AG10803 (cell line): Measurements from ENCODE around the gene GPR68.

ENCODE experiments used
- DNase-seq: peaks from one replicate; pipeline ENCODE4 v3.0.0; 2010; ENCODE audit warnings: low read depth
- H3K4me3 ChIP-seq: 2 replicates; pipeline ENCODE4 v1.5.1; 2011; ENCODE audit warnings: mild to moderate bottlenecking, low read length, control low read depth
- TF ChIP-seq, protein P1 (sequence below): conservative IDR thresholded peaks from 2 replicates; pipeline ENCODE4 v1.5.1; 2011; ENCODE audit warnings: mild to moderate bottlenecking, low read length, control low read depth, inconsistent platforms

The GPR68 gene, protein sequence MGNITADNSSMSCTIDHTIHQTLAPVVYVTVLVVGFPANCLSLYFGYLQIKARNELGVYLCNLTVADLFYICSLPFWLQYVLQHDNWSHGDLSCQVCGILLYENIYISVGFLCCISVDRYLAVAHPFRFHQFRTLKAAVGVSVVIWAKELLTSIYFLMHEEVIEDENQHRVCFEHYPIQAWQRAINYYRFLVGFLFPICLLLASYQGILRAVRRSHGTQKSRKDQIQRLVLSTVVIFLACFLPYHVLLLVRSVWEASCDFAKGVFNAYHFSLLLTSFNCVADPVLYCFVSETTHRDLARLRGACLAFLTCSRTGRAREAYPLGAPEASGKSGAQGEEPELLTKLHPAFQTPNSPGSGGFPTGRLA

DNA sequence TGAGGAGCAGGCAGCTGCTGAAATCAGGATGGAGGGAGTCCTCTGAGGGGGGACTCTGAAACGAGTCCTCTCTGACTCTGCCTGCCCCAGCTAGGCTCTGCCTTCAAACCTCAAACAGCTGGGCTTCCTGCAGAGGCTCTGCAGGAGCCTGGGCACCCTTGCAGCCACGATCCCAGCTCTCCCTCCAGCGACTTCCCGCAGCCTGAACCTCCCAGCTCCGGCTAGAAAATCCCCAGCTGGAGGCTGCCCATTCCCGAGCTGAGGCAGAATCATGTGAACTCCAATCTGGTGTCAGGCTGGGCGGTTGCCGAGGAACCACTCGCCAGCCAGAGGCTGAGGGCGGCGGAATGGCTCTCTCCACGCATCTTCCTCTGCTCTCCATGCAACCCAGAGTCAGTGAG is at the start of gene GPR68:
TSS of gene GPR68 (minus strand) at position 204 of the 401 bp plus-strand sequence. CDS start 9,654 bp downstream, outside the sequence.
- DNase-seq, result peak; percentile 84
- H3K4me3 ChIP-seq, result peak within 1 kb of the TSS; percentile 46
- TF ChIP-seq, protein P1, sequence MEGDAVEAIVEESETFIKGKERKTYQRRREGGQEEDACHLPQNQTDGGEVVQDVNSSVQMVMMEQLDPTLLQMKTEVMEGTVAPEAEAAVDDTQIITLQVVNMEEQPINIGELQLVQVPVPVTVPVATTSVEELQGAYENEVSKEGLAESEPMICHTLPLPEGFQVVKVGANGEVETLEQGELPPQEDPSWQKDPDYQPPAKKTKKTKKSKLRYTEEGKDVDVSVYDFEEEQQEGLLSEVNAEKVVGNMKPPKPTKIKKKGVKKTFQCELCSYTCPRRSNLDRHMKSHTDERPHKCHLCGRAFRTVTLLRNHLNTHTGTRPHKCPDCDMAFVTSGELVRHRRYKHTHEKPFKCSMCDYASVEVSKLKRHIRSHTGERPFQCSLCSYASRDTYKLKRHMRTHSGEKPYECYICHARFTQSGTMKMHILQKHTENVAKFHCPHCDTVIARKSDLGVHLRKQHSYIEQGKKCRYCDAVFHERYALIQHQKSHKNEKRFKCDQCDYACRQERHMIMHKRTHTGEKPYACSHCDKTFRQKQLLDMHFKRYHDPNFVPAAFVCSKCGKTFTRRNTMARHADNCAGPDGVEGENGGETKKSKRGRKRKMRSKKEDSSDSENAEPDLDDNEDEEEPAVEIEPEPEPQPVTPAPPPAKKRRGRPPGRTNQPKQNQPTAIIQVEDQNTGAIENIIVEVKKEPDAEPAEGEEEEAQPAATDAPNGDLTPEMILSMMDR, result no peak; the same call in 1 of the 2 replicates

DNA sequence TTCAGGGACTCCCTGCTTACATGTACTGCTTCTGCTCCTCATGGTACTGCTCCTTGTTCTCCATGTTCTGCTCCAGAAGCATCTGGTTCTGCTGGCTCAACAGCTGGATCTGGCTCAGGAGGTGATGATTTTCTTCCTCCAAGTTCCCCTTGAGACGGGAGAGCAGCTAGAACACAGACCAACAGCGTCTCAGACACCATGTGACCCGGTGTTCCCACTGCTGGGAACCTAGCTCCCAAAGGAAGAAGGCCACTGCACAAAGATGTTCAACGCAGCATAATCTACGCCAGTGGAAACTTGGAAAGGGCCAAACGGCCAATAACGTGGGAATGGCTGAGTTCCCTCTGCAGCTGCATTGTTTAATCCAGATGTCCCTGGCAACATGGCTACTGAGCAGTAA is 49.6 kb upstream of the GPR68 start:
- TF ChIP-seq, protein P1, result no peak
- H3K4me3 ChIP-seq, result no peak overlapping the region
- DNase-seq, result no peak

DNA sequence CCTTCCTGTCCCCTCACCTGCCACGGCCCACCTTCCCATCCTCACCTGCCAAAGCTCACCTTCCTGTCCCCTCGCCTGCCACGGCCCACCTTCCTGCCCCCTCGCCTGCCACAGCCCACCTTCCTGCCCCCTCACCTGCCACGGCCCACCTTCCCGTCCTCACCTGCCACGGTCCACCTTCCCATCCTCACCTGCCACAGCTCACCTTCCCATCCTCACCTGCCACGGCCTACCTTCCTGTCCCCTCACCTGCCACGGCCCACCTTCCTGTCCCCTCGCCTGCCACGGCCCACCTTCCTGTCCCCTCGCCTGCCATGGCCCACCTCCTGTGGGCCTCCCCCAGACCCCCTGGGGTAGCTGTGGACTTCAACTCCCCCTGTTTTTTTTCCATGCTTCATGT is 48.8 kb upstream of the GPR68 start:
- no peak for DNase-seq
- H3K4me3 ChIP-seq, result no peak overlapping the region
- TF ChIP-seq, protein P1, result no peak

DNA sequence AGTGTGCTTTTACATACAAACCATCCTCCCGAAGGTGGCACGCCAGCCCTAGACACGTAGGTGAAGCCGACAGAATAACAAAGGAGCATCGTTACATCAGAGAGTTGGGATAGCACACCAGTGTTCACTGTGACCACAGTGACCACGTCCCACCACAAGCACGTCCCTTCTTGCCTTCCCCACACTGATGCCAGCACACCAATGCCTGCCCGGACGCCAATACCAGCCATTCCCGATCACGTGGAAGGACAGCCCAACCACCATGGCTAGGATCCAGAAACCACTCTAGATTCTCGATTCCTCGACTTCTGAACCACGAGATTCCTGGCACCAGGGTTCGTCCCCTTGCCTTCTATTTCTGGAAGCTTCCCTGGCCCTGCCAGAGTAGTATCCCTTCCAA is 48.0 kb upstream of the GPR68 start:
- no peak overlapping the region for H3K4me3 ChIP-seq
- DNase-seq, result no peak
- TF ChIP-seq, protein P1, result no peak

DNA sequence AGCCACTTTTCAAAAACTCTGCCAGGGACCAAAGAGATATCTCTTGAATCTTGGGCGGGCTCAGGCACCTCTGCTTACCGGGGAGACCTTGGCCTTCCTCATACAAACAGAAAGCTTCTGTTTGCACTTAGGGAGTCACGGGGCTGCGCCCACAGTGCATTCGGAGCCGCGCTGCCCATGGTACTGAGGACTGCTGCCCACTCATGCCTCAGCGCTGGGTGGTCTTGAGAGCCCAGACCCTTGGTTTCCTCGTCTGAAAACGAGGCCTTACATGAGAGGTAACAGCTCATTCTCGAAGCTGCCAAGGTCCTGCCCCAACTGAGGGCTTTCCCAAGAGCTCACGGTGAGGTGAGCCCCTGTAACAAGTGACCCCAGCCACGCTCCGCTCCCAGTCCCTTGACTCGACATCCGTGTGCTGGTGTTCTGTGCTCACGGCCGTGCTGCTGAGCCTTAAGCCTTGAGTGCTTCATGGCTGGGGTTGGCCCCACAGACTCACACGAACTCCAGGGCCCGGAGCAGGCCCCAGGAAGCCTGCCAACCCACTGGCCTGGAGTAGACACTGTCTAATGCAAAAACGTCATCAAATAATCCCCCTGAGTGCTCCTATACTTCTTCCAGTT is 47.4 kb upstream of the GPR68 start:
- no peak for DNase-seq
- no peak overlapping the region for H3K4me3 ChIP-seq
- TF ChIP-seq, protein P1, result no peak

DNA sequence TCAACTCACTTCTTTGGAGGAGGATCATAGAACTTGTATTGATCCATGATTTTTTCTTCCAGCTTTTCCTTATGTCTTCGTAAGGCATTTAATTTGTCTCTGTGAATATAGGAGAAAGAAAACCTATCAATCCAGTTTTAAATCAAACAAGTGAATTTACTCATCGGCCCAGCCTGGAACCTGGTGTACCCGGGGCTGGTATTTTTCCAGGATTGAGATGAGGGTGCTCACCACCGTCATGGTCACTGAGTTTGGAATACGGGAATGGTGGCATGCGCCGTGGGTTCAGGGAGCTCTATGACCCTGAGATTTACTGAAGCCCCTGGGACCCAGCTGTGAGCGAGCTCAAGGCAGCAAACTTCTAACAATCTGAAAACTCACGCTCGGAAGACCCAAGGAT is 46.5 kb upstream of the GPR68 start:
- DNase-seq, result no peak
- TF ChIP-seq, protein P1, result no peak
- H3K4me3 ChIP-seq, result no peak overlapping the region

DNA sequence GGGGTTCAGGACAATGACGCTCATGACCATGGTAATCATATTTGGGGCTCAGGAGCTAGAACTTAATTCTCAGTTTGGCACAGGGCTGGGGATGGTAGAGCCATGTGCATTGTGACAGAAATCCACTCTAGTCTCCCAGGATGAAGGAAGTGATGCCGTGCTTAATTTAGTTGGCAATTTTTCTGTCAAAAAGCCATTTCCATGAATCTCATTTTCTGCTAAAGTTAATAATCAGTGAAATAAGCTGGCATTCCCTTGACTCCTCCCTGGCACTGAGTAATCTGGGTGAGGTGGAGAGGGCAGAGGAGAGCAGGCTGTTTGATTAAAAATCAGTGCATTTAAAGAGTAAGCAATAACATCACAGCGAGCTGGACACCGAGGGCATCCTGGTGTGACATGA is 45.0 kb upstream of the GPR68 start:
- no peak for DNase-seq
- TF ChIP-seq, protein P1, result no peak
- no peak overlapping the region for H3K4me3 ChIP-seq
